ENCODE measurements around the gene IL19. TPM values are rescaled to one million over a fixed set of nuclear protein-coding genes. Genes with fewer than 3 reads are reported as not detected.

The IL19 gene
- total and polyA plus RNA-seq, 2 donors (not counting 3 experiments of a cell fraction or from before 2014, with no cell fraction given), result not detected

GRCh38 chr1:206890125-206891060 lies 119.8 kb downstream of the IL19 start:
- Histone ChIP-seq H3K9ac (replicated peaks; ENCODE audit: extremely low read depth, insufficient read depth, low read length) (no peak overlapping the region), H3K27me3 (ENCODE audit: control insufficient read depth in 2 of 2, insufficient read depth in 2 of 2, low read length in 2 of 2) (peaks cover 3 to 6% of the 10 kb centered on the region in 2 experiments), H3K4me2 (ENCODE audit: insufficient read depth, low read length) (no peak overlapping the region), H2AFZ (ENCODE audit: low read depth, low read length) (no peak overlapping the region), H3K4me1 (ENCODE audit: control insufficient read depth, extremely low read depth, insufficient read depth, low read length) (no peaks in the 10 kb centered on the region), H3K36me3 (ENCODE audit: control insufficient read depth in 2 of 2, extremely low read depth in 1 of 2, insufficient read depth in 2 of 2, low read length in 2 of 2) (no peaks in the 10 kb centered on the region), H3K9me3 (replicated peaks; ENCODE audit: control insufficient read depth, insufficient read depth, low read length) (no peaks in the 10 kb centered on the region), H3K9me1 (replicated peaks; ENCODE audit: control insufficient read depth, extremely low read depth, insufficient read depth, low read length) (no peaks in the 10 kb centered on the region), H3K79me2 (ENCODE audit: control insufficient read depth, insufficient read depth, low read length) (no peaks in the 10 kb centered on the region), H4K20me1 (replicated peaks; ENCODE audit: control insufficient read depth, extremely low read depth, insufficient read depth, low read length) (no peaks in the 10 kb centered on the region), H3K4me3 (replicated peaks in 1 of 3; ENCODE audit: insufficient read depth in 1 of 3, low read depth in 1 of 3, low read length in 3 of 3) (no peak overlapping the region), H3K27ac (ENCODE audit: insufficient read depth, low read depth, low read length) (no peak overlapping the region)
- dilution Hi-C loops (cut with MboI; ENCODE audit: extremely low pct_ligation_motif_present, low sequenced_read_pairs), result no loop called here
- DNase-seq (ENCODE audit: low read depth, low spot score) (no peak), FAIRE-seq (no peak)
- ChIA-PET POLR2A (no interaction called here), CTCF (no interaction called here)
- TF ChIP-seq POLR2A (IDR thresholded peaks at IDR 0.05; ENCODE audit: low read depth, low read length) (no peak), EZH2 (IDR thresholded peaks at IDR 0.05; ENCODE audit: borderline replicate concordance, low read depth, low read length, severe bottlenecking) (no peak), FOS (IDR thresholded peaks at IDR 0.05; ENCODE audit: borderline replicate concordance, insufficient read depth, low read length) (no peak), POLR2AphosphoS5 (IDR thresholded peaks at IDR 0.05; ENCODE audit: insufficient read depth, low read depth, low read length) (no peak), MAX (IDR thresholded peaks at IDR 0.05; ENCODE audit: insufficient read depth, insufficient read length) (no peak), JUN (IDR thresholded peaks at IDR 0.05; ENCODE audit: borderline replicate concordance, insufficient read depth, insufficient read length, low read depth) (no peak)
- intact Hi-C loops (cut with micrococcal nuclease), result no loop called here
- BruUV-seq (replicated peaks), result no TSS peak

- no peaks in the 10 kb centered on the region for H3K9me1 ChIP-seq (replicated peaks; ENCODE audit: control insufficient read depth, extremely low read depth, insufficient read depth, low read length)
- no peak overlapping the region for H3K4me2 ChIP-seq (ENCODE audit: insufficient read depth, low read length)
- ChIA-PET POLR2A (no interaction called here), CTCF (no interaction called here)
- FAIRE-seq (no peak), DNase-seq (ENCODE audit: low read depth, low spot score) (no peak)
- H4K20me1 ChIP-seq (replicated peaks; ENCODE audit: control insufficient read depth, extremely low read depth, insufficient read depth, low read length), result no peaks in the 10 kb centered on the region
- intact Hi-C loops (cut with micrococcal nuclease) (no loop called here), dilution Hi-C loops (cut with MboI; ENCODE audit: extremely low pct_ligation_motif_present, low sequenced_read_pairs) (no loop called here)
- H3K36me3 ChIP-seq (ENCODE audit: control insufficient read depth in 2 of 2, extremely low read depth in 1 of 2, insufficient read depth in 2 of 2, low read length in 2 of 2), result no peaks in the 10 kb centered on the region
- H3K9me3 ChIP-seq (replicated peaks; ENCODE audit: control insufficient read depth, insufficient read depth, low read length), result no peaks in the 10 kb centered on the region
- no peak overlapping the region for H2AFZ ChIP-seq (ENCODE audit: low read depth, low read length)
- no peak for TF ChIP-seq CTCF (IDR thresholded peaks at IDR 0.05; ENCODE audit: extremely low read depth in 1 of 2, insufficient read depth in 1 of 2, low read depth in 1 of 2, low read length in 2 of 2)
- TF ChIP-seq MAX (IDR thresholded peaks at IDR 0.05; ENCODE audit: insufficient read depth, insufficient read length), result no peak
- no peak for TF ChIP-seq POLR2AphosphoS5 (IDR thresholded peaks at IDR 0.05; ENCODE audit: insufficient read depth, low read depth, low read length)
- no peak for TF ChIP-seq POLR2A (IDR thresholded peaks at IDR 0.05; ENCODE audit: low read depth, low read length)
- TF ChIP-seq JUN (IDR thresholded peaks at IDR 0.05; ENCODE audit: borderline replicate concordance, insufficient read depth, insufficient read length, low read depth), result no peak
- peaks cover 4 to 6% of the 10 kb centered on the region in 2 experiments for H3K27me3 ChIP-seq (ENCODE audit: control insufficient read depth in 2 of 2, insufficient read depth in 2 of 2, low read length in 2 of 2)
- no peak overlapping the region for H3K4me3 ChIP-seq (replicated peaks in 1 of 3; ENCODE audit: insufficient read depth in 1 of 3, low read depth in 1 of 3, low read length in 3 of 3)
- H3K79me2 ChIP-seq (ENCODE audit: control insufficient read depth, insufficient read depth, low read length), result no peaks in the 10 kb centered on the region
- no TSS peak for BruUV-seq (replicated peaks)
- no peak overlapping the region for H3K27ac ChIP-seq (ENCODE audit: insufficient read depth, low read depth, low read length)
- no peak overlapping the region for H3K9ac ChIP-seq (replicated peaks; ENCODE audit: extremely low read depth, insufficient read depth, low read length)
- H3K4me1 ChIP-seq (ENCODE audit: control insufficient read depth, extremely low read depth, insufficient read depth, low read length), result no peaks in the 10 kb centered on the region
These were observed 120.8 kb downstream of the IL19 start for GRCh38 chr1:206891412-206891811.

All from endothelial cell of umbilical vein (primary cell).